SU-DHL-6 (cell line): Measurements from ENCODE around the gene UPK1B.

ENCODE experiments used
- H2AFZ ChIP-seq: fragments of 200-600 bp; sonication (generic); 2 replicates; pipeline ENCODE4 v1.6.1; 2014; ENCODE audit warnings: low read depth, mild to moderate bottlenecking, moderate library complexity, mixed read lengths, antibody characterized with exemption, low read length; ENCODE audit not compliant: severe bottlenecking
- H3F3A ChIP-seq: fragments of 200-600 bp; shearing (Covaris generic); 2 replicates; pipeline ENCODE4 v1.6.0; 2016; ENCODE audit warnings: antibody characterized with exemption, mild to moderate bottlenecking; ENCODE audit not compliant: insufficient read depth
- H3K27ac ChIP-seq: fragments of 200-600 bp; sonication (generic); 2 replicates; pipeline ENCODE4 v1.5.1; 2016; ENCODE audit warnings: low read depth, mild to moderate bottlenecking, low read length, moderate library complexity, mixed read lengths
- H3K27me3 ChIP-seq: fragments of 200-600 bp; sonication (generic), shearing (Covaris generic); 2 replicates; pipeline ENCODE4 v1.6.0; 2014; ENCODE audit warnings: mild to moderate bottlenecking, low read length
- H3K36me3 ChIP-seq: fragments of 200-600 bp; sonication (generic); 2 replicates; pipeline ENCODE4 v1.6.1; 2014; ENCODE audit warnings: mild to moderate bottlenecking, low read length, mixed read lengths
- H3K4me2 ChIP-seq: fragments of 300-600, 200-600 bp; shearing (Covaris generic), sonication (generic); 2 replicates; pipeline ENCODE4 v1.6.0; 2014; ENCODE audit warnings: low read length, low read depth, mild to moderate bottlenecking; ENCODE audit not compliant: poor library complexity, severe bottlenecking
- H3K4me3 ChIP-seq: fragments of 200-600 bp; sonication (generic); 2 replicates; pipeline ENCODE4 v1.5.1; 2014; ENCODE audit warnings: antibody characterized with exemption, low read length, mild to moderate bottlenecking, mixed read lengths; ENCODE audit not compliant: insufficient read depth, poor library complexity, severe bottlenecking
- H3K79me2 ChIP-seq: fragments of 200-600 bp; sonication (generic); 2 replicates; pipeline ENCODE4 v1.6.1; 2014; ENCODE audit warnings: mild to moderate bottlenecking, low read length, moderate library complexity; ENCODE audit not compliant: insufficient read depth
- H3K9ac ChIP-seq: fragments of 200-600 bp; sonication (generic); 2 replicates; pipeline ENCODE4 v1.7.0; 2014; ENCODE audit warnings: mild to moderate bottlenecking, low read length
- H3K9me2 ChIP-seq: fragments of 200-600 bp; sonication (generic); replicated peaks from 2 replicates; pipeline ENCODE4 v1.6.1; 2014; ENCODE audit warnings: low read length; ENCODE audit not compliant: insufficient read depth
- H3K9me3 ChIP-seq: fragments of 200-600 bp; sonication (generic); 2 replicates; pipeline ENCODE4 v1.6.1; 2014; ENCODE audit warnings: low read length, mixed read lengths; ENCODE audit not compliant: insufficient read depth
- H4K20me1 ChIP-seq: fragments of 200-600 bp; sonication (generic); 2 replicates; pipeline ENCODE4 v1.6.1; 2014; ENCODE audit warnings: low read depth, mild to moderate bottlenecking, antibody characterized with exemption, low read length, moderate library complexity, mixed read lengths
- CTCF ChIP-seq: fragments of 200-600 bp; sonication (generic); IDR thresholded peaks from one replicate; pipeline ENCODE4 v1.5.1; 2017; ENCODE audit warnings: antibody characterized with exemption, mild to moderate bottlenecking, low read length, moderate library complexity; ENCODE audit not compliant: insufficient read depth, poor library complexity, severe bottlenecking
- EZH2phosphoT487 ChIP-seq: fragments of 200-600 bp; sonication (generic), shearing (Covaris generic); conservative IDR thresholded peaks from 2 replicates; pipeline ENCODE4 v1.6.1; 2018; ENCODE audit warnings: mild to moderate bottlenecking, antibody characterized with exemption, low read length, moderate library complexity, mixed read lengths

The UPK1B gene

GRCh38 chr3:119235151-119235550 is 61.8 kb downstream of the UPK1B start:
- TF ChIP-seq CTCF, result no peak
- TF ChIP-seq EZH2phosphoT487, result no peak
- Histone ChIP-seq H4K20me1 (no peaks in the 10 kb centered on the region), H3K79me2 (peaks cover 20% of the 10 kb centered on the region), H3K9ac (no peak overlapping the region), H3K27ac (no peak overlapping the region), H3K27me3 (no peaks in the 10 kb centered on the region), H3K4me2 (no peak overlapping the region), H3K9me2 (no peaks in the 10 kb centered on the region), H3K9me3 (no peaks in the 10 kb centered on the region), H2AFZ (no peak overlapping the region), H3F3A (no peaks in the 10 kb centered on the region), H3K4me3 (no peak overlapping the region), H3K36me3 (peaks cover 21% of the 10 kb centered on the region; the same call in 1 of the 2 replicates)

GRCh38 chr3:119236756-119237155 is 63.4 kb downstream of the UPK1B start:
- no peak for TF ChIP-seq CTCF
- no peak for TF ChIP-seq EZH2phosphoT487
- Histone ChIP-seq H3K36me3 (peaks cover 17% of the 10 kb centered on the region; the same call in 1 of the 2 replicates), H3K4me2 (no peak overlapping the region), H2AFZ (no peak overlapping the region), H3K9me2 (no peaks in the 10 kb centered on the region), H3F3A (peaks cover 6% of the 10 kb centered on the region), H3K9ac (no peak overlapping the region), H3K79me2 (peaks cover 22% of the 10 kb centered on the region), H3K9me3 (no peaks in the 10 kb centered on the region), H3K4me3 (no peak overlapping the region), H3K27ac (no peak overlapping the region), H4K20me1 (no peaks in the 10 kb centered on the region), H3K27me3 (no peaks in the 10 kb centered on the region)

- H3F3A ChIP-seq, result peaks cover 6% of the 10 kb centered on the region
- H3K9ac ChIP-seq, result no peak overlapping the region
- no peaks in the 10 kb centered on the region for H3K9me2 ChIP-seq
- H3K36me3 ChIP-seq, result peaks cover 14% of the 10 kb centered on the region; the same call in 1 of the 2 replicates
- H3K4me3 ChIP-seq, result no peak overlapping the region
- H3K4me2 ChIP-seq, result no peak overlapping the region
- no peak for TF ChIP-seq CTCF
- TF ChIP-seq EZH2phosphoT487, result no peak
- H3K9me3 ChIP-seq, result no peaks in the 10 kb centered on the region
- no peaks in the 10 kb centered on the region for H3K27me3 ChIP-seq
- peaks cover 22% of the 10 kb centered on the region for H3K79me2 ChIP-seq
- H3K27ac ChIP-seq, result no peak overlapping the region
- H2AFZ ChIP-seq, result no peak overlapping the region
- H4K20me1 ChIP-seq, result no peaks in the 10 kb centered on the region
Observed at GRCh38 chr3:119237299-119237698, 63.9 kb downstream of the UPK1B start.
